HepG2 (cell line): ENCODE measurements around the gene AP3B1. TPM values are rescaled to one million over a fixed set of nuclear protein-coding genes. Genes with fewer than 3 reads are reported as not detected.

Source experiments
- ATM ChIP-seq: fragments of 450-650 bp; IDR thresholded peaks from 2 replicates; pipeline ENCODE4 v1.7.1; 2017; ENCODE audit warnings: mild to moderate bottlenecking, borderline replicate concordance
- CHD4 ChIP-seq: fragments of 200-600 bp; sonication (generic); IDR thresholded peaks from 2 replicates; pipeline ENCODE4 v1.7.0; 2017; ENCODE audit warnings: mild to moderate bottlenecking, low read length, borderline replicate concordance
- HMG20A ChIP-seq: IDR thresholded peaks from 2 replicates; pipeline ENCODE4 v1.6.1; 2016; ENCODE audit warnings: borderline replicate concordance
- JUND ChIP-seq: sonication (generic); formaldehyde crosslinking; IDR thresholded peaks from 2 replicates; pipeline ENCODE4 v1.8.0; 2022; ENCODE audit warnings: mild to moderate bottlenecking, missing genetic modification reagents
- NCOA1 ChIP-seq: sonication (generic); formaldehyde crosslinking; IDR thresholded peaks from 2 replicates; pipeline ENCODE4 v1.9.0; 2021; ENCODE audit warnings: missing genetic modification reagents
- NCOR1 ChIP-seq: fragments of 200-600 bp; sonication (generic); IDR thresholded peaks from 2 replicates; pipeline ENCODE4 v1.7.0; 2017; ENCODE audit warnings: antibody characterized with exemption, low read length, borderline replicate concordance
- NR2C2 ChIP-seq: sonication (generic); formaldehyde crosslinking; IDR thresholded peaks from 2 replicates; pipeline ENCODE4 v1.4.0; 2020; ENCODE audit warnings: missing genetic modification reagents, mild to moderate bottlenecking, moderate library complexity, borderline replicate concordance
- RELA ChIP-seq: sonication (generic); formaldehyde crosslinking; IDR thresholded peaks from 2 replicates; pipeline ENCODE4 v1.4.0; 2020; ENCODE audit warnings: missing genetic modification reagents
- RFXANK ChIP-seq: IDR thresholded peaks from 2 replicates; pipeline ENCODE4 v1.6.1; 2016
- SOX13 ChIP-seq, 3 experiments: fragments of 450-650 bp in 1 of 3; sonication (generic) in 1 of 3; formaldehyde crosslinking in 1 of 3; IDR thresholded peaks in 2 of 3; conservative IDR thresholded peaks in 1 of 3; 2 replicates each; pipeline versions ENCODE4 v1.5.0 to v1.6.1; 2016 to 2020; ENCODE audit warnings: antibody characterized with exemption in 1 of 3, mild to moderate bottlenecking in 1 of 3, missing compliant biosample characterization in 1 of 3, missing genetic modification reagents in 1 of 3, moderate library complexity in 1 of 3
- TAF15 ChIP-seq: fragments of 200-400 bp; formaldehyde crosslinking; IDR thresholded peaks from one replicate; pipeline ENCODE4 v1.6.1; 2018; ENCODE audit warnings: mild to moderate bottlenecking, low read depth, low read length; ENCODE audit not compliant: poor library complexity, severe bottlenecking
- TBP ChIP-seq: sonication (generic); formaldehyde crosslinking; IDR thresholded peaks from 2 replicates; pipeline ENCODE4 v1.5.0; 2020; ENCODE audit warnings: missing genetic modification reagents
- THAP11 ChIP-seq: IDR thresholded peaks from 2 replicates; pipeline ENCODE4 v1.6.1; 2016; ENCODE audit warnings: missing biosample characterization, missing genetic modification reagents
- ZFP1 ChIP-seq: IDR thresholded peaks from 2 replicates; pipeline ENCODE4 v1.6.1; 2016
- ZNF557 ChIP-seq: sonication (generic); formaldehyde crosslinking; IDR thresholded peaks from 2 replicates; pipeline ENCODE4 v1.4.0; 2020; ENCODE audit warnings: missing genetic modification reagents
- ZNF629 ChIP-seq: sonication (generic); formaldehyde crosslinking; conservative IDR thresholded peaks from 2 replicates; pipeline ENCODE4 v1.5.0; 2020; ENCODE audit warnings: missing genetic modification reagents
- ZNF792 ChIP-seq: IDR thresholded peaks from 2 replicates; pipeline ENCODE4 v1.6.1; 2016
- polyA plus RNA-seq, 8 experiments: library from polyadenylated mRNA; depleted of rRNA in 3 of 8; stranded (reverse) in 7 of 8; unstranded in 1 of 8; fragments of >200 nt; fragmentation: Illumina TruSeq in 4 of 8; extraction: Trizol in 4 of 8; gene quantifications; 2 replicates each; pipeline versions ENCODE4 v1.2.1 to v1.2.3, GENCODE V29; 2011 to 2016; ENCODE audit warnings: low read depth in 4 of 8, missing spikeins in 1 of 8, mixed read lengths in 1 of 8; ENCODE audit not compliant: insufficient read depth in 1 of 8
- total RNA-seq, 5 experiments: library from RNA; depleted of rRNA; stranded (reverse); fragments of >200 nt; fragmentation: Illumina TruSeq; extraction: Trizol; gene quantifications; 2 replicates each; pipeline ENCODE4 v1.2.3, GENCODE V29; 2016; ENCODE audit warnings: low read depth in 1 of 5
- TF ChIP-seq, protein P1 (sequence below): sonication (generic); formaldehyde crosslinking; IDR thresholded peaks from 2 replicates; pipeline ENCODE4 v1.4.0; 2020; ENCODE audit warnings: missing genetic modification reagents
- TF ChIP-seq, protein P2 (sequence below): sonication (generic); formaldehyde crosslinking; IDR thresholded peaks from 2 replicates; pipeline ENCODE4 v1.4.0; 2020; ENCODE audit warnings: missing genetic modification reagents
- TF ChIP-seq, protein P3 (sequence below), 2 experiments: sonication (generic) in 1 of 2; formaldehyde crosslinking in 1 of 2; IDR thresholded peaks; 2 replicates each; pipeline versions ENCODE4 v1.4.0 to v1.6.1; 2016 to 2020; ENCODE audit warnings: borderline replicate concordance in 1 of 2, low read depth in 1 of 2, mild to moderate bottlenecking in 1 of 2, missing genetic modification reagents in 1 of 2
- TF ChIP-seq, protein P4 (sequence below): sonication (generic); formaldehyde crosslinking; IDR thresholded peaks from 2 replicates; pipeline ENCODE4 v1.4.0; 2020; ENCODE audit warnings: missing genetic modification reagents, borderline replicate concordance

Gene AP3B1
- total and polyA plus RNA-seq, 2 of the 13 experiments (the other 11 are each of a cell fraction or from before 2014, with no cell fraction given): 37.7 to 51.2 TPM

DNA sequence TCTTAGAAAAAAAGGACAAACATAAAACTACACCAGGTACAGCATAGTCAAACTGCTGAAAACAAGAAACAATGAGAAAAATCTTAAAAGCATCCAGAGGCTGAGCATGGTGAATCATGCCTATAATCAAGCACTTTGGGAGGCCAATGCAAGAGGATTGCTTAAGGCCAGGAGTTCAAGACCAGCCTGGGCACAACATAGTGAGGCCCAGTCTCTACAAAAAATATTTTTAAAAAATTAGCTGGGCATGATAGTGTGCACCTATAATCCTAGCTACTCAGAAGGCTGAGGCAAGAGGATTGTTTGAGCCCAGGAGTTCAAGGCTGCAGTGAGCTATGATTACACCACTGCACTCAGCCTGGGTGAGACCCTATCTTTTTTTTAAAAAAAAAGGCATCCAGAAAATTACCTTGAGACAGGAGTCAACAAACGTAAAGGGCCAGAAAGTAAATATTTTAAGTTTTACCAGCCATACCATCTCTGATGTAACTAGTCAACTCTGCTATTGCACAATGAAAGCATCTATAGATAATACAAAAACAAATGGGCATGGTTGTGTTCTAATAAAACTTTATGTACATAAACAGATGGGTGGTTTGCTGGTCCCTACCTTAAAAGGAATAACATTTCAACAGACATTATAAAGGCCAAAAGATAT is 19.8 kb downstream of the AP3B1 start (continued):
- TF ChIP-seq SOX13 (IDR thresholded peaks at IDR 0.05): no peak
- peak in 1 of 2 experiments; percentile 81; a peak in 2 of 4 replicates for TF ChIP-seq SOX13 (CRISPR knock-in tag; conservative IDR thresholded peaks at IDR 0.05 in 1 of 2, IDR thresholded peaks at IDR 0.05 in 1 of 2)
- peak; percentile 41; the same call in 1 of the 2 replicates for TF ChIP-seq JUND (CRISPR knock-in tag)
- TF ChIP-seq ATM: no peak
- TF ChIP-seq RELA (CRISPR knock-in tag): no peak
- no peak for TF ChIP-seq TAF15
- TF ChIP-seq CHD4: peak; percentile 64; the same call in 1 of the 2 replicates
- TF ChIP-seq, protein P1, sequence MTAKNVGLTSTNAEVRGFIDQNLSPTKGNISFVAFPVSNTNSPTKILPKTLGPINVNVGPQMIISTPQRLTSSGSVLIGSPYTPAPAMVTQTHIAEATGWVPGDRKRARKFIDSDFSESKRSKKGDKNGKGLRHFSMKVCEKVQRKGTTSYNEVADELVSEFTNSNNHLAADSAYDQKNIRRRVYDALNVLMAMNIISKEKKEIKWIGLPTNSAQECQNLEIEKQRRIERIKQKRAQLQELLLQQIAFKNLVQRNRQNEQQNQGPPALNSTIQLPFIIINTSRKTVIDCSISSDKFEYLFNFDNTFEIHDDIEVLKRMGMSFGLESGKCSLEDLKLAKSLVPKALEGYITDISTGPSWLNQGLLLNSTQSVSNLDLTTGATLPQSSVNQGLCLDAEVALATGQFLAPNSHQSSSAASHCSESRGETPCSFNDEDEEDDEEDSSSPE (CRISPR knock-in tag): no peak
- TF ChIP-seq RFXANK (CRISPR knock-in tag): 0 out of 2 replicates have a peak, but pooled peaks have one; percentile 29
- peak; percentile 63; the same call in 1 of the 2 replicates for TF ChIP-seq HMG20A
- TF ChIP-seq ZNF557 (CRISPR knock-in tag): 0 out of 2 replicates have a peak, but pooled peaks have one; percentile 41
- peak; percentile 70 for TF ChIP-seq THAP11 (CRISPR knock-in tag)
- TF ChIP-seq TBP (CRISPR knock-in tag): no peak
- TF ChIP-seq NCOR1: peak; percentile 70
- TF ChIP-seq ZNF792 (CRISPR knock-in tag): peak; percentile 78; the same call in 1 of the 2 replicates
- TF ChIP-seq, protein P2, sequence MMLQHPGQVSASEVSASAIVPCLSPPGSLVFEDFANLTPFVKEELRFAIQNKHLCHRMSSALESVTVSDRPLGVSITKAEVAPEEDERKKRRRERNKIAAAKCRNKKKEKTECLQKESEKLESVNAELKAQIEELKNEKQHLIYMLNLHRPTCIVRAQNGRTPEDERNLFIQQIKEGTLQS: no peak
- peak; percentile 71 for TF ChIP-seq NR2C2 (CRISPR knock-in tag)
- TF ChIP-seq, protein P3, sequence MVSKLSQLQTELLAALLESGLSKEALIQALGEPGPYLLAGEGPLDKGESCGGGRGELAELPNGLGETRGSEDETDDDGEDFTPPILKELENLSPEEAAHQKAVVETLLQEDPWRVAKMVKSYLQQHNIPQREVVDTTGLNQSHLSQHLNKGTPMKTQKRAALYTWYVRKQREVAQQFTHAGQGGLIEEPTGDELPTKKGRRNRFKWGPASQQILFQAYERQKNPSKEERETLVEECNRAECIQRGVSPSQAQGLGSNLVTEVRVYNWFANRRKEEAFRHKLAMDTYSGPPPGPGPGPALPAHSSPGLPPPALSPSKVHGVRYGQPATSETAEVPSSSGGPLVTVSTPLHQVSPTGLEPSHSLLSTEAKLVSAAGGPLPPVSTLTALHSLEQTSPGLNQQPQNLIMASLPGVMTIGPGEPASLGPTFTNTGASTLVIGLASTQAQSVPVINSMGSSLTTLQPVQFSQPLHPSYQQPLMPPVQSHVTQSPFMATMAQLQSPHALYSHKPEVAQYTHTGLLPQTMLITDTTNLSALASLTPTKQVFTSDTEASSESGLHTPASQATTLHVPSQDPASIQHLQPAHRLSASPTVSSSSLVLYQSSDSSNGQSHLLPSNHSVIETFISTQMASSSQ (IDR thresholded peaks at IDR 0.05; ENCODE audit: low read depth): no peak
- TF ChIP-seq, protein P3 (CRISPR knock-in tag; IDR thresholded peaks at IDR 0.05; ENCODE audit: borderline replicate concordance): peak; percentile 40; the same call in 1 of the 2 replicates
- 0 out of 2 replicates have a peak, but pooled peaks have one; percentile 7 for TF ChIP-seq ZNF629
- TF ChIP-seq NCOA1 (CRISPR knock-in tag): no peak
- TF ChIP-seq, protein P4, sequence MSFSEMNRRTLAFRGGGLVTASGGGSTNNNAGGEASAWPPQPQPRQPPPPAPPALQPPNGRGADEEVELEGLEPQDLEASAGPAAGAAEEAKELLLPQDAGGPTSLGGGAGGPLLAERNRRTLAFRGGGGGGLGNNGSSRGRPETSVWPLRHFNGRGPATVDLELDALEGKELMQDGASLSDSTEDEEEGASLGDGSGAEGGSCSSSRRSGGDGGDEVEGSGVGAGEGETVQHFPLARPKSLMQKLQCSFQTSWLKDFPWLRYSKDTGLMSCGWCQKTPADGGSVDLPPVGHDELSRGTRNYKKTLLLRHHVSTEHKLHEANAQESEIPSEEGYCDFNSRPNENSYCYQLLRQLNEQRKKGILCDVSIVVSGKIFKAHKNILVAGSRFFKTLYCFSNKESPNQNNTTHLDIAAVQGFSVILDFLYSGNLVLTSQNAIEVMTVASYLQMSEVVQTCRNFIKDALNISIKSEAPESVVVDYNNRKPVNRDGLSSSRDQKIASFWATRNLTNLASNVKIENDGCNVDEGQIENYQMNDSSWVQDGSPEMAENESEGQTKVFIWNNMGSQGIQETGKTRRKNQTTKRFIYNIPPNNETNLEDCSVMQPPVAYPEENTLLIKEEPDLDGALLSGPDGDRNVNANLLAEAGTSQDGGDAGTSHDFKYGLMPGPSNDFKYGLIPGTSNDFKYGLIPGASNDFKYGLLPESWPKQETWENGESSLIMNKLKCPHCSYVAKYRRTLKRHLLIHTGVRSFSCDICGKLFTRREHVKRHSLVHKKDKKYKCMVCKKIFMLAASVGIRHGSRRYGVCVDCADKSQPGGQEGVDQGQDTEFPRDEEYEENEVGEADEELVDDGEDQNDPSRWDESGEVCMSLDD (CRISPR knock-in tag): no peak
- TF ChIP-seq ZFP1 (CRISPR knock-in tag): peak; percentile 64; the same call in 1 of the 2 replicates
